ENCODE measurements around the gene RNF214. TPM values are rescaled to one million over a fixed set of nuclear protein-coding genes. Genes with fewer than 3 reads are reported as not detected.

Gene RNF214
- polyA plus RNA-seq, 4 donors = 6.9 to 17.8 (median 8.9) TPM

GRCh38 chr11:117194267-117194666 is 38.2 kb upstream of the RNF214 start:
- Histone ChIP-seq H3K27ac (ENCODE audit: low read depth in 1 of 3, low read length in 2 of 3) (peak overlapping the region in 1 of 3 donors; percentile 11), H3K36me3 (ENCODE audit: control insufficient read depth in 3 of 3, insufficient read depth in 2 of 3, low read depth in 1 of 3, low read length in 3 of 3) (peaks cover 13 to 94% (median 15%) of the 10 kb centered on the region in 3 donors), H3K4me3 (ENCODE audit: low read depth in 1 of 3, low read length in 3 of 3) (no peak overlapping the region), H3K27me3 (ENCODE audit: control insufficient read depth in 3 of 3, insufficient read depth in 3 of 3, low read length in 3 of 3) (no peaks in the 10 kb centered on the region), H3K9me3 (ENCODE audit: control insufficient read depth in 2 of 2, insufficient read depth in 1 of 2, low read depth in 1 of 2, low read length in 1 of 2) (no peaks in the 10 kb centered on the region), H3K4me1 (ENCODE audit: control insufficient read depth in 3 of 3, insufficient read depth in 2 of 3, low read depth in 1 of 3, low read length in 2 of 3) (peaks cover 0 to 18% (median 3%) of the 10 kb centered on the region in 3 donors)
- FAIRE-seq (no peak), DNase-seq (no peak)
- WGBS, 3 donors = 78 to 84% (median 83%) methylated on average over 5 of the region's 5 CpGs

GRCh38 chr11:117195258-117195657 is 37.2 kb upstream of the RNF214 start:
- peak overlapping the region in 1 of 3 donors; percentile 15 for H3K27ac ChIP-seq (ENCODE audit: low read depth in 1 of 3, low read length in 2 of 3)
- 15 to 67% (median 46%) methylated on average over 4 of the region's 4 CpGs for WGBS, 3 donors
- peaks cover 0 to 25% (median 3%) of the 10 kb centered on the region in 3 donors for H3K4me1 ChIP-seq (ENCODE audit: control insufficient read depth in 3 of 3, insufficient read depth in 2 of 3, low read depth in 1 of 3, low read length in 2 of 3)
- DNase-seq = peak; percentile 59 to 86
- H3K36me3 ChIP-seq (ENCODE audit: control insufficient read depth in 3 of 3, insufficient read depth in 2 of 3, low read depth in 1 of 3, low read length in 3 of 3) = peaks cover 10 to 89% (median 15%) of the 10 kb centered on the region in 3 donors
- no peak for FAIRE-seq
- H3K27me3 ChIP-seq (ENCODE audit: control insufficient read depth in 3 of 3, insufficient read depth in 3 of 3, low read length in 3 of 3) = no peaks in the 10 kb centered on the region
- no peaks in the 10 kb centered on the region for H3K9me3 ChIP-seq (ENCODE audit: control insufficient read depth in 2 of 2, insufficient read depth in 1 of 2, low read depth in 1 of 2, low read length in 1 of 2)
- no peak overlapping the region for H3K4me3 ChIP-seq (ENCODE audit: low read depth in 1 of 3, low read length in 3 of 3)

GRCh38 chr11:117195761-117196160 is 36.7 kb upstream of the RNF214 start:
- H3K4me1 ChIP-seq (ENCODE audit: control insufficient read depth in 3 of 3, insufficient read depth in 2 of 3, low read depth in 1 of 3, low read length in 2 of 3) = peaks cover 0 to 25% (median 3%) of the 10 kb centered on the region in 3 donors
- H3K9me3 ChIP-seq (ENCODE audit: control insufficient read depth in 2 of 2, insufficient read depth in 1 of 2, low read depth in 1 of 2, low read length in 1 of 2) = no peaks in the 10 kb centered on the region
- FAIRE-seq (no peak), DNase-seq (no peak)
- no peak overlapping the region for H3K27ac ChIP-seq (ENCODE audit: low read depth in 1 of 3, low read length in 2 of 3)
- peaks cover 9 to 85% (median 15%) of the 10 kb centered on the region in 3 donors for H3K36me3 ChIP-seq (ENCODE audit: control insufficient read depth in 3 of 3, insufficient read depth in 2 of 3, low read depth in 1 of 3, low read length in 3 of 3)
- H3K27me3 ChIP-seq (ENCODE audit: control insufficient read depth in 3 of 3, insufficient read depth in 3 of 3, low read length in 3 of 3) = no peaks in the 10 kb centered on the region
- no peak overlapping the region for H3K4me3 ChIP-seq (ENCODE audit: low read depth in 1 of 3, low read length in 3 of 3)
- WGBS, 3 donors = 91 to 96% (median 93%) methylated on average over 19 of the region's 19 CpGs

- DNase-seq (no peak), FAIRE-seq (no peak)
- no peaks in the 10 kb centered on the region for H3K9me3 ChIP-seq (ENCODE audit: control insufficient read depth in 2 of 2, insufficient read depth in 1 of 2, low read depth in 1 of 2, low read length in 1 of 2)
- H3K27ac ChIP-seq (ENCODE audit: low read depth in 1 of 3, low read length in 2 of 3) = no peak overlapping the region
- peaks cover 9 to 85% (median 13%) of the 10 kb centered on the region in 3 donors for H3K36me3 ChIP-seq (ENCODE audit: control insufficient read depth in 3 of 3, insufficient read depth in 2 of 3, low read depth in 1 of 3, low read length in 3 of 3)
- peaks cover 0 to 25% (median 3%) of the 10 kb centered on the region in 3 donors for H3K4me1 ChIP-seq (ENCODE audit: control insufficient read depth in 3 of 3, insufficient read depth in 2 of 3, low read depth in 1 of 3, low read length in 2 of 3)
- WGBS, 3 donors = 90 to 95% (median 92%) methylated on average over 7 of the region's 7 CpGs
- H3K4me3 ChIP-seq (ENCODE audit: low read depth in 1 of 3, low read length in 3 of 3) = no peak overlapping the region
- no peaks in the 10 kb centered on the region for H3K27me3 ChIP-seq (ENCODE audit: control insufficient read depth in 3 of 3, insufficient read depth in 3 of 3, low read length in 3 of 3)
Observed at GRCh38 chr11:117197006-117197405, 35.5 kb upstream of the RNF214 start.

- Histone ChIP-seq H3K9me3 (ENCODE audit: control insufficient read depth in 2 of 2, insufficient read depth in 1 of 2, low read depth in 1 of 2, low read length in 1 of 2) (no peaks in the 10 kb centered on the region), H3K27me3 (ENCODE audit: control insufficient read depth in 3 of 3, insufficient read depth in 3 of 3, low read length in 3 of 3) (no peaks in the 10 kb centered on the region), H3K4me1 (ENCODE audit: control insufficient read depth in 3 of 3, insufficient read depth in 2 of 3, low read depth in 1 of 3, low read length in 2 of 3) (peaks cover 0 to 25% (median 3%) of the 10 kb centered on the region in 3 donors), H3K4me3 (ENCODE audit: low read depth in 1 of 3, low read length in 3 of 3) (no peak overlapping the region), H3K36me3 (ENCODE audit: control insufficient read depth in 3 of 3, insufficient read depth in 2 of 3, low read depth in 1 of 3, low read length in 3 of 3) (peaks cover 5 to 85% (median 12%) of the 10 kb centered on the region in 3 donors), H3K27ac (ENCODE audit: low read depth in 1 of 3, low read length in 2 of 3) (peak overlapping the region in 2 of 3 donors; percentile 60 to 73)
- WGBS, 3 donors = 43 to 66% (median 58%) methylated on average over 17 of the region's 17 CpGs
- FAIRE-seq = no peak
- DNase-seq = peak in 1 of 2 donors; percentile 22
Observed at GRCh38 chr11:117197516-117198456, 34.7 kb upstream of the RNF214 start.

- Histone ChIP-seq H3K27me3 (ENCODE audit: control insufficient read depth in 3 of 3, insufficient read depth in 3 of 3, low read length in 3 of 3) (no peaks in the 10 kb centered on the region), H3K4me1 (ENCODE audit: control insufficient read depth in 3 of 3, insufficient read depth in 2 of 3, low read depth in 1 of 3, low read length in 2 of 3) (peaks cover 0 to 25% (median 3%) of the 10 kb centered on the region in 3 donors), H3K36me3 (ENCODE audit: control insufficient read depth in 3 of 3, insufficient read depth in 2 of 3, low read depth in 1 of 3, low read length in 3 of 3) (peaks cover 5 to 85% (median 9%) of the 10 kb centered on the region in 3 donors), H3K9me3 (ENCODE audit: control insufficient read depth in 2 of 2, insufficient read depth in 1 of 2, low read depth in 1 of 2, low read length in 1 of 2) (no peaks in the 10 kb centered on the region), H3K4me3 (ENCODE audit: low read depth in 1 of 3, low read length in 3 of 3) (peak overlapping the region in 1 of 3 donors; percentile 13), H3K27ac (ENCODE audit: low read depth in 1 of 3, low read length in 2 of 3) (peak overlapping the region in 2 of 3 donors; percentile 60 to 73)
- FAIRE-seq = no peak
- 74 to 79% (median 75%) methylated on average over 4 of the region's 4 CpGs for WGBS, 3 donors
- DNase-seq = no peak
Observed at GRCh38 chr11:117198613-117199012, 33.9 kb upstream of the RNF214 start.

- FAIRE-seq = no peak
- WGBS, 3 donors = 31 to 53% (median 47%) methylated on average over 34 of the region's 34 CpGs
- Histone ChIP-seq H3K27ac (ENCODE audit: low read depth in 1 of 3, low read length in 2 of 3) (peak within 1 kb of the TSS in 2 of 3 donors; percentile 60 to 86), H3K36me3 (ENCODE audit: control insufficient read depth in 3 of 3, insufficient read depth in 2 of 3, low read depth in 1 of 3, low read length in 3 of 3) (peaks cover 5 to 85% (median 9%) of the 10 kb centered on the region in 3 donors), H3K9me3 (ENCODE audit: control insufficient read depth in 2 of 2, insufficient read depth in 1 of 2, low read depth in 1 of 2, low read length in 1 of 2) (no peaks in the 10 kb centered on the region), H3K4me1 (ENCODE audit: control insufficient read depth in 3 of 3, insufficient read depth in 2 of 3, low read depth in 1 of 3, low read length in 2 of 3) (peaks cover 0 to 25% (median under 1%) of the 10 kb centered on the region in 3 donors), H3K4me3 (ENCODE audit: low read depth in 1 of 3, low read length in 3 of 3) (peak within 1 kb of the TSS in 2 of 3 donors; percentile 27 to 47), H3K27me3 (ENCODE audit: control insufficient read depth in 3 of 3, insufficient read depth in 3 of 3, low read length in 3 of 3) (no peaks in the 10 kb centered on the region)
- DNase-seq = peak in 1 of 2 donors; percentile 56
Observed at GRCh38 chr11:117199053-117199915, 33.2 kb upstream of the RNF214 start, which contains the start of gene TAGLN. TSS of gene TAGLN (plus strand) at chr11:117199370. CDS start at chr11:117203014, 3,644 bp downstream.
